COLO668 (cell line): ENCODE measurements around the gene USP14.
"Not testable (repeated sequence)": the region's sequence is repeated elsewhere in the genome, so short reads cannot be mapped to it uniquely, and the experiment has no call there.

ENCODE experiments used
- DNase-seq: peaks from one replicate; lab custom pipeline; 2025; ENCODE audit not compliant: unreplicated experiment; lab: John Stamatoyannopoulos, UW

The USP14 gene

DNA sequence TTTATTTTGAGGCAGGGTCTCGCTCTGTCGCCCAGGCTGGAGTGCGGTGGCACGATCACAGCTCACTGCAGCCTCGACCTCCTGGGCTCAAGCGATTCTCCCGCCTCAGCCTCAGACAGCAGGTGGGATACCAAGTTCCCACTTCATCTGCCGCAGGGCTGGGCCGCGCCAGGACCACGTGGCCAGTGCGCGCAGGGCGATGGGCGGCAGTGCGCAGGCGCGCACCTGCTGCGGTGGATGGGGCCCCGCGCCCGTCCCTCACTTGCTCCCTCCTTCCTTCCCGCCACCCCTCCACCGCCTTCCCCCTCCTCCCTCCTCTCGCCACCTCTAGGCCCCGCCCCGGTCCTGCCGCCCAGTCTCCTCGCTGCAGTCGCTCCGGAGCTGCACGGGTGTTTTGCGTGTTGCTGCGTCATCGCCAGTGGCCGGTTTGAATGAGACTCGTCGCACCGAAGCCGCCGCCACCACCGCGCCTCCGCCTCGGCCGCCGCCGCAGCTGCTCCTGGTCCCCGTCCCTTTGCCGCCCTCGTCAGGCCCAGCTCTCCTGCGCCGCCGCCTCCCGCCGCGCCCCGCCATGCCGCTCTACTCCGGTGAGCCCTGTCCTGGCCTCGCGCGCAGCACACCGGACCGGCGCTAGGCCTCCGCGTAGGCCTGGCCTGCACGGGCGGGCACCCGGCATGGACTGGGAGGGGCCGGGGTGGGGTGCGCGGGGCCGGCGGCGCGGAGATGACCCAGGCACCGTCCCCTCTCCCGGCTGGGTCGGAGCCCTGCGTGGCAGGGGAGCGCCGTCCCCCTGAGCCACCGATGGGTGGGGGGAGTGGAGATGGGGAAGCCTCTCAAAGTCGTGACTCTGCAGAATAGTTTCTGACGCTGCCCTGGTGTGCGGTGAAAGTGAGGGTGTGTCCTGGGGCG lies at the start of gene USP14:
Gene USP14 (plus strand): TSS at position 430 of the 909 bp plus-strand sequence. CDS start 142 bp downstream, at position 572.
- peak; percentile 99 for DNase-seq

DNA sequence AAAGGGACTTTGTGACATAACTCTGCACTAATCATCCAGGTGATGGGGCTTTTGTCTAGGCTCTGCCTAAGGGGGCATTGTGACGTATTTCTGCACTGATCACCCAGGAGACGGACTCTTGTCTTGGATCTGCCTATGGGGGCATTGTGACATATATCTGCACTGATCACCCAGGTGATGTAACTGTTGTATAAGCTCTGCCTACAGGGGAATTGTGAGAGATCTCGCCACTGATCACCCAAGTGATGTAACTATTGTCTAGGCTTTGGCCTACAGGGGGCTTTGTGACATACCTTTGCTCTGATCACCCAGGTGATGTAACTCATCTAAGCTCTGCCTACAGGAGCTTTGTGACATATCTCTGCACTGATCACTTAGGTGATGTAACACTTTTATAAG lies 49.7 kb upstream of the USP14 start:
- not testable (repeated sequence) for DNase-seq

DNA sequence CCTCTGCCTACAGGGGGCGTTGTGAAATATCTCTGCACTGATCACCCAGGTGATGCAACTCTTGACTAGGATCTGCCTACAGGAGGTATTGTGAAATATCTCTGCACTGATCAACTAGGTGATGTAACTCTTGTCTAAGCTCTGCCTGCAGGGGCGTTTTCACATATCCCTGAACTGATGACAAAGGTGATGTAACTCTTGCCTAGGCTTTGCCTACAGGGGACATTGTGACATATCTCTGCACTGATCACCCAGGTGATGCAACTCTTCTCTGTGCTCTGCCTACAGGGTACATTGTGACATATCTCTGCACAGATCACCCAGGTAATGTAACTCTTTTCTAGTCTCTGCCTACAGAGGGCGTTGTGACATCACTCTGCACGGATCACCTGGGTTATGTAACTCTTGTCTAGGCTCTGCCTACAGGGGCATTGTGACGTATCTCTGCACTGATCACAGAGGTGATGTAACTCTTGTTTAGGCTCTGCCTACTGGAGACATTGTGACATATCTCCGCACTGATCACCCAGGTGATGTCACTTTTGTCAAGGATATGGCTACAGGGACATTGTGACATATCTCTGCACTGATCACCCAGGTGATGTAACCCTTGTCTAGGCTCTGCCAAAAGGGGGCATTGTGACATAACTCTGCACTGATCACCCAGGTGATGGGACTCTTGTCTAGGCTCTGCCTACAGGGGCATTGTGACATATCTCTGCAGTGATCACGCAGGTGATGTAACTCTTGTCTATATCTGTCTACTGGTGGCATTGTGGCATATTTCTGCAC lies 49.0 kb upstream of the USP14 start:
- DNase-seq, result not testable (repeated sequence)

DNA sequence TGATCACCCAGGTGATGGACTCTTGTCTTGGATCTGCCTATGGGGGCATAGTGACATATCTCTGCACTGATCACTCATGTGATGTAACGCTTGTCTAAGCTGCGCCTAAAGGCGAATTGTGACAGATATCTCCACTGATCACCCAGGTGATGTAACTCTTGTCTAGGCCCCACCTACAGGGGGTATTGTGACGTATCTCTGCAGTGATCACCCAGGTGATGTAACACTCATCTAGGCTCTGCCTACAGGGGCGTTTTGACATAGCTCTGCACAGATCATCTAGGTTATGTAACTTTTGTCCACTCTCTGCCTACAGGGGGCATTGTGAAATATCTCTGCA lies 48.5 kb upstream of the USP14 start:
- DNase-seq, result not testable (repeated sequence)

DNA sequence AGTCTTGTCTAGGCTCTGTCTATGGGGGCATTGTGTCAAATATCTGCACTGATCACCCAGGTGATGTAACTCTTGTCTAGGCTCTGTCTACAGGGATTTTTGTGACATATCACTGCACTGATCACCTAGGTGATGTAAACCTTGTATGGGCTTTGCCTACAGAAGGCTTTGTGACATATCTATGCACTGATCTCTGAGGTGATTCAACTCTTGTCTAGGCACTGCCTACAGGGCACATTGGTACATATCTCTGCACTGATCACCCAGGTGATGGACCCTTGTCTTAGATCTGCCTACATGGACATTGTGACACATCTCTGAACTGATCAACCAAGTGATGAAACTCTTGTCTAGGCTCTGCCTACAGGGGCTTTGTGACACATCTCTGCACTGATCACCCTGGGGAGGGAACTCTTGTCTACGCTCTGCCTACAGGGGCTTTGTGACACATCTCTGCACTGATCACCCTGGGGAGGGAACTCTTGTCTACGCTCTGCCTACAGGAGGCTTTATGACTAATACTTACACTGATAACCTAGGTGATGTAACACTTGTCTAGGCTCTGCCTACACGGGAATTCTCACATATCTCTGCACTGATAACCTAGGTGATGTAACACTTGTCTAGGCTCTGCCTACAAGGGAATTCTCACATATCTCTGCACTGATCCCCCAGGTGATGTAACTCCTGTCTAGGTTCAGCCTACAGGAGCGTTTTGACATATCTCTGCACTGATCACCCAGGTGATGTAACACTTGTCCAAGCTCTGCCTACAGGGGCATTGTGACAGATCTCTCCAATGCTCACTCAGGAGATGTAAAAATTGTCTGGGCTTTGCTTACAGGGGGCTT lies 47.8 kb upstream of the USP14 start:
- not testable (repeated sequence) for DNase-seq

DNA sequence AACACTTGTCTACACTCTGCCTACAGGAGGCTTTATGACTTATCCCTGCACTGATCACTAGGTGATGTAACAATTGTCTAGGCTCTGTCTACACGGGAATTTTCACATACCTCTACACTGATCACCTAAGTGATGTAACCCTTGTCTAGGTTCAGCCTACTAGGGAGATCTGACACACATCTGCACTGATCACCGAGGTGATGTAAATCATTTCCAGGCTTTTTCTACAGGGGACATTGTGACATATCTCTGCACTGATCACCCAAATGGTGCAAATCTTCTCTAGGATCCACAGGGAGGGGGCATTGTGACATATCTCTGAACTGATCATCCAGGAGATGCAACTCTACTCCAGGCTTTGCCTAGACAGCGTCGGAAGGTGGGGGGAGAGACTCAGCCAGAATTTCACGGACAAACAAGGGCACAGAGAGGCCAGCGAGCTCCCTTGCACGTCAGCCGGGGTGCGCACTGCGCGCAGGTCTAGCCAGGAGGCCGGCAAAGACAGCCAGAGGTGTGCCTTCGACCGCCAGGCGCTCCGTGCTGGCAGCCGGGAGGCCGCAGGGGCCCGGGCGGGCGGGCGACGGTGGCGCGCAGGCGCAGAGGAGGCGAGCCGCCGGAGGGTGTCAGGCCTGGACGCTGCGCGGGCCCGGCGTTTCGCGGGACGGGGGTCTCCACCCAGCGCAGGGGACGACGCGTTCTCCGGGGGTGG lies 46.9 kb upstream of the USP14 start:
- DNase-seq, result no peak

DNA sequence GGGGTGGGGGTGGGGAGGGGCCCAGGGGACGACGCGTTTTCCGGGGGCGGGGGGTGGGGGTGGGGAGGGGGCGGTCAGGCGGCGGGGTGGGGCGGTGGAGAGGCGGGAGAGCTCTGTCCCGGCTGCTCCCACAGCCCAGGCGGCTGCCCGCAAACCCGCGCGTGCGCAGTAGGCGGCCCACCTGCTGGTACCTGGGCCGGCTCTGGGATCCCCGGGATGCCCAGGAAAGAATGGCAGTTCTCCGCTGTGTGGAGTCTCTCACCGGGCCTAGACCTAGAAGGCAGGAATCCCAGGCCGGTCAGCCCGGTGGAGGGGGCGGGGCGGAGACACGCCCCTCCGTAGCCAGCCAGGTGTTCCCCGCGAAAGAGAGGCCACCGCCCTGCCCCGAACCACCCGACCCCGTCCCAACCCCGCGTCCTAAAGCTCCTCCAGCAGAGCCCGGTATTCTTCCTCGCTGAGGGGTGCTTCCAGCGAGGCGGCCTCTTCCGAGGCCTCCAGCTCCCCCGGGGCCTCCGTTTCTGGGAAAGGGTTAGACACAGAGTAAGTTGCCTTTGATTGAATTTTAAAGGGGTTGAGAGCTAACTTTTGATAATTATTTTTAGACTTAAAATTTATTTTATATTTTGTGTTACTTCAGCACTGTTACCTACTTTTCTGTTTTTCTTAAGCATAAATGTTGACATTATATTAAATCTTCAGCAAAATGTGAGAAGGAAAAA lies 46.2 kb upstream of the USP14 start:
- DNase-seq, result not testable (repeated sequence)

DNA sequence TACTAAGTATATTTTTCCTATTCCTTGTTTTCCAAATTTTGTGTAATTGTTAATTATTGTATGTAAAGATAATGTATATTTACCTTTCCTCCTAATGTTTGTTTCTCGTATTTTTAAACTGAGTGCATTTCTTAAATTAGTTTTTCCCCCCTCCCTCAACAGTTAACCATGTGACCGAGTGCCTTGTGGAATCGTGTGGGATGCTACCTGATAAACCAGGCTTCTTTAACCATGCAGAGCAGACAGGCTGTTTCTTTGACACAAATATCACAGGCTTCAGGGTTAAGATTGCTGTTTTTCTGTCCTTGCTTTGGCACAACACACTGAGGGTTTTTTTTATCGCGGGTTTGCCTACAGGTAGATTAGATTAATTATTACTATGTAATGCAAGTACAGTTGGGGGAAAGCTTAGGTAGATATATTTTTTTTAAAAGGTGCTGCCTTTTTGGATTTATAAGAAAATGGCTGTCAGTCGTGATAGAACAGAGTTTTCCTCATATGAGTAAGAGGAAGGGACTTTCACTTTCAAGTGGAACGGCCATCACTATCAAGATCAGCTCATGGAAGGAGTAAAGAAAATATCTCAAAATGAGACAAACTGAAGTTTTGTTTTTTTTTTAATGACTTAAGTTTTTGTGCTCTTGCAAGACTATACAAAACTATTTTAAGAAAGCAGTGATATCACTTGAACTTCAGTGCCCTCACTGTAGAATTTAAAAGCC lies 37.7 kb upstream of the USP14 start:
- not testable (repeated sequence) for DNase-seq

DNA sequence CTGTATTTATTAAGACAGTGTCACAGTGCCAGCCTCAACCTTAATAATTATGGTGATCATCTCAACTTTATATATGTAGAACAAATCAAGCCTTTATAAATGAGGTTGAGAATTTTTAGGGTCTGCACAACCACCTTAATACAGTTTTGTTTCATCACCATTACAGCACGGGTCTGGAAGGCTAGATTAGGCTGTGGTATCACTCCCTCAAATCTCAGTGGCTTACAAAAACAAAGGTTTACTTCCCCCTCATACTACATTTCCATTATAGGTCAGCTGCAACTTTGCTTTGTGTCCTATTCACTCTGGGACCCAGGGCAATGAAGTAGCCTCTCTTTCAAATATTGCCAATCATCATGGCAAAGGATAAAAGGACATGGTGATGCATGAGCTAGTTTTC lies 23.3 kb upstream of the USP14 start:
- DNase-seq, result no peak

DNA sequence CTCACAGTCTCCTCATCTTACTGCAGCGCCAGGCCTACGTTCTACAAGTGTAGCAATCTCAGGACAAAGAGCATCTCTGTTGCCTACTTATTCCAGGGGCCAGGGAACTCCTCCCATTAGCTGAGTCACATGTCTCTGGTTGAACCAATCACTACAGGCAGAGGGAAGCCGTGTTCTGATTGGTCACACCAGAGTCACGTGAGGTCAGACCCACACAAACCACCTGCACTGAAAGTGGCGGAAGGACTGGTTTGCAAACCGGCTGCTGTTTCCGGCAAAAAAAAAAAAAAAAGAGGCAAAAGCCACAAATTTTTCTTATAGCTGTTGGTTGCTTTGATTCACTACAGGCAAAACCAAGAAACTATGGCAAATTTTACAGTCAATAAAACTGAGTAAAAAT lies 21.9 kb upstream of the USP14 start:
- DNase-seq, result no peak

DNA sequence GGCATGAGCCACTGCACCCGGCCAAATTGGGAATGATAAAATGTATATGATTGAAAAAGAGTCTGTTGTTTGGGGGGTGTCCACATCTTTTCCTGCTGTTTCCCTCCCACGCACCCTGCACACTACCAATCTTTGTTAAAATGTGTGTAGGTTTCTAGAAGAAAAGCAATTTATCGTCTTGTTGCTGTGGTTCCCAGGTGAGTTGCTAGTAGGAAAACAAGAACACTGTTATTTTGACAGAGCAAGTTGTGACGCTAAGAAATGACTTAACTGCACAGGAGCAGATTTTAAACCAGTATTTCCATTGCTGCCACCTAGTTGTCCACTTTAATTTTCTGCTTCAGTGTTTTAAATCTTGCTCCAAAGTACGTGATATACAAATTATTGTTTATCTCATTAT lies 21.0 kb upstream of the USP14 start:
- DNase-seq, result no peak

DNA sequence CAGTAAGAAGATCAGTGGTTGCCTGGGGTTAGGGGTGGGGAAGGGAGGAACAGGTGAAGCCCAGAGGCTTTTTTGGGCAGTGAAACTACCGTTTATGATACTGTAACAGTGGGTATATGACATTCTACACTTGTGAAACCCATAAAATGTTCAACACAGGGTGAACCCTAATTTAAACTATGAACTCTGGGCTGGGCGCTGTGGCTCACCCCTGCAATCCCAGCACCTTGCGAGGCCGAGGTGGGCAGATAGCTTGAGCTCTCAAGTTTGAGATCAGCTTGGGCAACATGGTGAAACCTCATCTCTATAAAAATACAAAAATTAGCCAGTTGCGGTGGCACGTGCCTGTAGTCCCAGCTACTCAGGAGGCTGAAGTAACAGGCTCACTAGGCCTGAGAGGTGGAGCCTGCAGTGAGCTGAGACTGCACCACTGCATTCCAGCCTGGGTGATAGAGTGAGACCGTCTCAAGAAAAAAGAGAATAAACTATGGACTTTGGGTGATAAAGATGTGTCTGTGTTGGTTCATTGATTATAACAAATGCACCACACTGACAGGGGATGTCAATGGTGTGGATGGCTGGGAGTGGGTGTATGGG lies 17.6 kb upstream of the USP14 start:
- DNase-seq, result no peak

DNA sequence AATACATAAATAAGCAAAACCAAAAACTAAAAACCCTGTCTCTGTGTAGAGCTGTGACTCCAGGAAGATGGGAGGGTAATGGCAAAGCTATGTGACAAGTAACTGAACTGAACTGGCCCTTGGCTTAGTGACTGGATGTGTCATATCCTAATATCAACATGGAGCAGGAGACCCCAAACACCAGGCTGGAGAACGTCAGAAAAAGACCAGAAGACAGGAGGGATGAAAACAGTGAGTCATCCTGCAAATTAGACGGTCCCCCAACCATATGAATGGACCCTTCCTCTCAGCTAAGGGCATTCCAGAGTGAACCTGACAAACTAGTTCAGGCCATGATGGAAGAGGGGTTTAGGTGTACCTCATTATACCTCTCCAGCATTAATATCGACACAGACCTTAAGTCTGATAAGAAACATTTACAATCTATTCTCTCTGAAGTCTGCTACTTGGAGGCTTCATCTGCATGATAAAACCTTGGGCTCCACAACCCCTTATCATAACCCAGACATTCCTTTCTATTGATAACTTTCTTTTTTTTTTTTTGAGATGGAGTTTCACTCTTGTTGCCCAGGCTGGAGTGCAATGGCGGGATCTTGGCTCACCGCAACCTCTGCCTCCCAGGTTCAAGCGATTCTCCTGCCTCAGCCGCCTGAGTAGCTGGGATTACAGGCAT lies 15.6 kb upstream of the USP14 start:
- not testable (repeated sequence) for DNase-seq

DNA sequence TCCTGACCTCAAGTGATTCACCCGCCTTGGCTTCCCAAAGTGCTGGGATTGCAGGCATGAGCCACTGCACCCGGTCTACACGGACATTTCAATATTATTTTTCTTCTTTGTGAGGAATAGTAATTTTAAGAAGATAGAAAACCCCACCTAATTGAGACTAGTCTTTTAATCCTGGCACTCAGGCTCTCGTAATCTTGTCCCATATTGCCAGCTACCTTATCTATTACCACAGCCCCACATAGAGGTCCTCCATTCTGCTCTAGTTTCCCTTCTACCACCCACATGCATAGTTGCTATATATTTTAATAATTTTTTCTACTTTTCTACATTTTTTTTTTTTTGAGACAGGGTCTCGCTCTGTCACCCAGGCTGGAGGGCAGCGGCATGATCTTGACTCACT lies 9.5 kb upstream of the USP14 start:
- no peak for DNase-seq

DNA sequence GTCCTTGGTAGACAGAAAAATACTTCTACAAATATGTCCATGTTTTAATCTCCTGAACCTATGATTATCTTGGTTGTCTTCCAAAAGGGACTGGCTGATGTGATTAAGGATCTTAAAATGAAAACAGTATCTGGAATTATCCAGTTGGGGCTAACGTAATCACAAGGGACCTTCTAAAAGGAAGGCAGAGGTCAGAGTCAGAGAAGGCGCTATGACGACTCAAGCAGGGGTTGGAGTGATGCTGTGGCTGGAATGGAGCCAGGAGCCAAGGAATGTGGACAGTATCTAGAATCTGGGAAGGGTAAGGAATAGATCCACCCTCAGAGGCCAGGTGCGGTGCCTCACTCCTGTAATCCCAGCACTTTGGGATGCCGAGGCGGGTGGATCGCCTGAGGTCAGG lies 4.2 kb upstream of the USP14 start:
- DNase-seq, result no peak

DNA sequence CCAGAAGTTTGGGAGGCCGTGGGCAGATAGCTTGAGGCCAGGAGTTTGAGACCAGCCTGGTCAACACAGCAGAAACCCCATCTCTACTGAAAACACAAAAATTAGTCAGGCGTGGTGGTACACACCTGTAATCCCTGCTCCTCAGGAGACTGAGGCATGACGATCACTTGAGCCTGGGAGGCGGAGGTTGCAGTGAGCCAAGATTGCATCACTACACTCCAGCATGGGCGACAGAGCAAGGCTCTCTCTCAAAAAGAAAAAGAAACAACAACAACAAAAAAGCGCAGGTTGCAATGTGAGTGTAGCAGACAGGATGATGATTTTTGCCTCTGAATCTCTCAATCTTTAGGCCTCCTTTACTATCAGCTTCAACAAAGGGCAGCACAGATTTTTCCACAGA lies 2.7 kb upstream of the USP14 start:
- no peak for DNase-seq

DNA sequence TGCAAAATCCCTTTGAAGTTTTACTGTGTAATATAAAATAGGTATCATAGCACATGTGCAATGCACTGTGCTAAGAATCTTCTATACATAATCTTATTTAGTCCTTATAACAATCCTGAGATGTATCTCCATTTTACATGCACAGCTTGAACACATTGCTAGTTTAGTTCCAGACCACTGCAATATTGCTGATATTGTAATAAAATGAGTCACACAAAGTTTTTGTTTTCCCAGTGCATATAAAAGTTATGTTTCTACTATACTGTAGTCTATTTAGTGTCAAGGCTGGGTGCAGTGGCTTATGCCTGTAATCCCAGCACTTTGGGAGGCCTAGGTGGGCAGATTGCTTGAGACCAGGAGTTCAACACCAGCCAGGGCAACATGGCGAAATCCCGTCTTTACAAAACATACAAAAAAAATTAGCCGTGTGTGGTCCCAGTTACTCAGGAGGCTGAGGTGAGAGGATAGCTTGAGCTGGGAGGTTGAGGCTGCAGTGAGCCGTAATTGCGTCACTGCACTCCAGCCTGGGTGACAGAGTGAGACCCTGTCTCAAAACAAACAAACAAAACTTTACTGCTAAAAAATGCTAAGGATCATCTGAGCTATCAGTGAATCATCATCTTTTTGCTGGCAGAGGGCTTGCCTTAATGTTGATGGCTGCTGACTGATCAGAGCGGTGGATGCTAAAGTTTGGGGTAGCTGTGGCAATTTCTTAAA lies 1.7 kb upstream of the USP14 start:
- DNase-seq, result no peak
